8988T (cell line): ENCODE results near the gene TRUB1.
"Not testable (repeated sequence)": the region's sequence is repeated elsewhere in the genome, so short reads cannot be mapped to it uniquely, and the experiment has no call there.

Experiments used
- DNase-seq: peaks from one replicate; pipeline ENCODE4 v3.0.0; 2011

The TRUB1 gene

DNA sequence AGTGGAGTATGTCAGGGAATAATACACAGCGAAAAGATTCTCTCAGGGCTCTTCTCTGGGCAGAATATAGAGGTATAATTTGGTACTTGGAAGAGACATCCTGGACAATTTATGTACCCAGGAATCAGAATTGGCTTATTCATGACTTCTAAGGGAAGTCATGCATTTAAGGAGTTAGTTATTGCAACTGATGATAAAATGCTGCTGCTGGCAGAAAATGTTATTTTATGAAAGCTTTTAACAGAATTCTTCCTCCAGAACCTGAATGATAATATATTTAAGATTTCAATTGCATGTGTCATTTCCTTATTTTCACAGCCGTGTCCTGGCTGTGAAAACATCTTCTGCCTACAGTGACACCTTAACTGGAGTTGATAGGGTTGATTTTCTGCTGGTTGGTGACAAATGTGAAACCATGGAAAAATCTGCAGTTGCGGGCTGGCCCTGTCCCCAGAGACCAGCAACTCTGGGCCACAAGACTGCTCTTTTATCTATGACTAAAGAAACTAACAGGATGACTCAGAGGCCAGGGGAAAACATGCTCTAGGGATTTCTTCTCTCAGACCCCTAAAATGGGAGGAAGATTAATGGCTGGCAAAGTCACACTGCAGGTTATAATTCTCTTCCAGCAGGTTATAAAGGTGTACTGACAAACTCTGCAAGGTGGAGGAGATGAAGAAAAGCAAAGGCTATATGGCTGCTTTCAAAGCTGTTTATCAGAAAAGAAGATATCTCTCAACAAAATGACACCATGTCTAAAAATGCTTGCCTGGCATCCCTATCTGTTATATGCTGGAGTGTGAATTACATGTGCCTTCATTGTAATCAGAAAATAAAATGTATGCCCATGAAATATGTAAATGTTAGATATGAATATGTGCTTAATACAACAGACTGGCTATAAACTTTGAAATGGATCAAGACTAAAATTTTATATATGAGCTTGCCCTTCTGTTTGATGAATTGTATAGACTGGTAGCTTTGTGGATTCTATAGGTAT, 12.1 kb upstream of the TRUB1 start:
- DNase-seq = no peak

DNA sequence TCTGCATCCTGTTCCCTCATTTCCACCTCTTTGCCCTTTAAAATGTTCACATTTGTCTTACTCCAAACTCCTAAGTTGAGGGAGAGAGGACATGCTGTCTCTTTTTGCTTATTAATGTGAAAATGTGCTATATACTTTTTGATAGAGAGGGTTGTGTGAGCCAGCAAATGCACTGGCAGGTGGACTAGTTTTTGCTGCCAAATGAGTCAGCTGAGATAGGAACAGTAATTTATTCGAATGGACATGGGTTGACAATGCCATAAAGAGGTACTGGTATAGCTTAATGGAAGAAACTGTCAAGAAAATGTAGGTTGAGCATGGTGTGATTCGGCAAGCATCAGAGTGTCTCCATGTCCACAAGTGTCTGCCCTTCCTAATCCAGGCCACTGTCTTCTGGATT, 9.2 kb upstream of the TRUB1 start:
- DNase-seq = no peak

DNA sequence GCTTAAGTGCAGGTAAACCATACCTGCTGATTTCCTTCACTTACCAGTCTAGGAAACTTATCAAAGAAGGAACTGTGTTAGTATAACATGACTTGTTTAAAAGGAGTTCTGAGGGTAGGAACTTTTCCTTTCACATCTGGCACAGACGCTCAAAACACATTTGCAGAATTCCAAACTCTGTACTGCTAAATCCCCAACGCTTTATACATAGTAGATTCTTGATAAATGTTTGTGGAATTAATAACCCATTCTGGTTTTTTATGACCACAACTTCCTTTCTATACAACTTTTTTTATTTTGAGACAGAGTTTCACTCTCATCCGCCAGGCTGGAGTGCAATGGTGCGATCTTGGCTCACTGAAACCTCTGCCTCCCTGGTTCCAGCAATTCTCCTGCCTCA, 7.7 kb upstream of the TRUB1 start:
- no peak for DNase-seq

DNA sequence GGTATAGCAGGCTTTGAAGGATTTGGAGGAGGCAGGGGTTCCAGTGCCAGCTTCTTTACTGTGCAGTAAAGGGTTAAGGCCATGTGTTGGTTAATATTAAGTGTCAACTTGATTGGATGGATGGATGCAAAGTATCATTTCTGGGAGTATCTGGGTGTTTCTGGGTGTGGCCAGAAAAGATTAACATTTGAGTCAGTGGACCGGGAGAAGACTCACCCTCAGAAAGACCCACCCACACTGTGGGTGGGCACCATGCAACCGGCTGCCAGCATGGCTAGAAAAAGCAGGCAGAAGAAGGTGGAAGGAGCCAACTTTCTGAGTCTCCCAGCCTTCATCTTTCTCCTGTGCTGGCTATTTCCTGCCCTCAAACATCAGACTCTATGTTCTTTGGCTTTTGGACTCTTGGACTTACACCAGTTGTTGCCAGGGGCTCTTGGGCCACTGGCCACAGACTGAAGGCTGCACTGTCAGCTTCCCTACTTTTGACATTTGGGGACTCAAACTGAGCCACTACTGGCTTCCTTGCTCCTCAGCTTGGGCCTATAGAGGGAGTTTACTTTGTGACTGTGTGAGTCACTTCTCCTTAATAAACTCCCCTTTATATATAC, 6.8 kb upstream of the TRUB1 start:
- DNase-seq = no peak

DNA sequence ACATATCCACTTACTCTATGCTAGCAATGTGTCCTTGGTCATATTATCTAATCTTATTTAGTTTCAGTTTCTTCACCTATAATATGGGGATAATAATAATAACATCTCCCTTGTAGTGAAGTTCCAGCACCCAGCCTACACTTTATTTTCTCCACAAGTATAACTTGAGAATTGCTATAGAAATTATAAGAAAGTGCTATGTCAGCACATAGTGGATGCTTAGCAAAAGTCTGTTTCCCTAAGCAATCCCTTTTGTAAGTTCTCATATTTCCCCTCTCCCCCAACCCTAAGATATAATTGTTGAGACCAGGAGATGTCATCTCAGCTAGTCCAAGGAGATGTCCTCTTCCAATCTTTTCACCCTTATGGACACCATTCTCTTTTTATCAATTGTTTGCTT, 5.8 kb upstream of the TRUB1 start:
- no peak for DNase-seq

DNA sequence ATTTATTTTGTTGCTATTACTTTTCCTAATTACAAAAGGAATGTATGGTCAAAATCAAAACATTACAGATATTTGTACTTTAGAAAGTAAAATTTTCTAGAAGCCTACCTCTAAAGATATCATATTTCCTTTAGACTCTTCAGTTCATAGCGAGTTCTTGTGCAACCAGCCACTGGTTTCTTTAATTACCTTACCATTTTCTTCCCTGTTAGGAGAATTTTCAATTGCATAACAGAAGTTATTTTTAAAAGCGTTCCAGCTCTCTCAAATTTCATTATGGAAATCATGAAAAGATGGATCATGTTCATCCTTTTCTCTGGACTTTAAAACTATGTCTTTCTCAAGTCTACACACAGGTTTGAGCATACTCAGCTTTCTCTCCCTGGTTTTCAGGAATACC, 5.0 kb upstream of the TRUB1 start:
- DNase-seq = no peak

DNA sequence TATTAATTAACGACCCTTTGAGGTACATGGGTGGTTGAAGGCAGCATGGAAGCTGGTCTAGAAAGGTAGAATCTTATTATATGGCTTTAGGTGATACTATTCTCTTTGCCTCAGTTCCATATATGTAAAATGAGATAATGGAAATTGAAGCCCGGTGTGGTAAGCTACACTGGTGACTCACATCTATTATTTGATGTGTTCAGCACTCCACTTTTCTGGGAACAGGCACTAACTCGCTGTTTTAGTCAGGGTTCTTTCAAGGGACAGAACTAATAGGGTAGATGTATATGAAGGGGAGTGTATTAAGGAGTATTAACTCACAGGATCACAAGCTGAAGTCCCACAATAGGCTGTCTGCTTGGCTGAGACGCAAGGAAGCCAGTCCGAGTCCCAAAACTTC, 4.4 kb upstream of the TRUB1 start:
- no peak for DNase-seq

DNA sequence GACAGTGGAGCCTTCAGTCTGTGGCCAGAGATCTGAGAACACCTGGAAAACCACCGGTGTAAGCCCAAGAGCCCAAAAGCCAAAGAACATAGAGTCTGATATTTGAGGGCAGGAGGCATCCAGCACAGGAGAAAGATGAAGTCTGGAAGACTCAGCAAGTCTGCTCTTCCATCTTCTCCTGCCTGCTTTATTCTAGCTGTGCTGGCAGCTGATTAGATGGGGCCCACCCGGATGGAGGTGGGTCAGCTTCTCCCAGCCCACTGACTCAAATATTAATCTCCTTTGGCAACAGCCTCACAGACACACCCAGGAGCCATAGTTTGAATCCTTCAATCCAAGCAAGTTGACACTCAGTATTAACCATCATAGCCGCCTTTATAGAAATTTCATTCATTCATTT, 4.0 kb upstream of the TRUB1 start:
- not testable (repeated sequence) for DNase-seq

DNA sequence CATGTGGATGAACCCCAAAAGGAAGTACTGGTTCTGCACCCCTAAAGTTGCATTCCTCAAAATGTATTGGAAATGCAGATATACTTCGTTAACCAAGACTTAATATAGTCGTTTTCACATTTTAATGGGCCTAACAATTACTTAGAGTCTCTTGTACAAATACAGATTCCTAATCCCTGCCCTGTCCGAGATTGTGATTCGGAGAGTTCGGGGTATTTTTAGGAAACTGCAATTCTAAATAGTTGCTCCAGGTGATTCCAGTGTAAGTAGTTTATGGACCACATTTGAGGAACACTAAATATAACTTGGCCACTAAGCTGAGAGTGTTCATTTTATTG, 830 bp downstream of the TRUB1 start:
- no peak for DNase-seq

DNA sequence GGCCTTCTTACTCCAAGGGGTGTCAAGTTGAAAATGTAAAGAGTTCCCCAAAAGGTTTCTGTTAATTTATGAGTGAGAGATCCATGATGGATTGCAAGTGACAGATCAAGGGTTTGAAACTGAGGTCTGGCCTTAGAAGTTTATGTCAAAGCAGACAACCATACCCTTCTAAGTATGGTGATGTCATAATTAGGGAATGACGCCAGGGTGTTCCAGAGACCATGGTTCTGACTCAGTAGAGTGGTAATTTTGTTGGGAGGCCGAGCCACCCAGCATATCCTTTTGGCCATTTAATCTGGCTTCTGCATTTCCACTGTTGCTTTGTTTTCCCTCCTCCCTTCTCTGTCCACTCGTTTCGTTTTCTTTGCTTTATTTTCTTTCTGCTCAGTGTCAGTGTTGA, 2.7 kb downstream of the TRUB1 start:
- no peak for DNase-seq

DNA sequence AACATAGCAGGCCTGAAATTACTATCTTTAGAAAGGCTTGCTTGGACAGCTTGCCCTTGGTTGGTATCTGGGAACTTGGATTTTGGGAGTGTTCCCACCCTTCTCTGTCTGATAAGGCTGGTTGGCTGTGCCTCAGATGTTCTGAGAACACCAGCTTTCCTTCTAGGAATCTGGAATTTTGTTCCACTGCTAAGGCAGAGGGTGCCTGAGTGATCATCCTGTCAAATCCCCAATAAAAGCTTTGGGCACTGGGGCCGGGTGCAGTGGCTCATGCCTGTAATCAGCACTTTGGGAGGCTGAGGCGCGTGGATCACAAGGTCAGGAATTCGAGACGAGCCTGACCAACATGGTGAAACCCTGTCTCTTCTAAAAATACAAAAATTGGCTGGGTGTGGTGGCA, 5.0 kb downstream of the TRUB1 start:
- no peak for DNase-seq

DNA sequence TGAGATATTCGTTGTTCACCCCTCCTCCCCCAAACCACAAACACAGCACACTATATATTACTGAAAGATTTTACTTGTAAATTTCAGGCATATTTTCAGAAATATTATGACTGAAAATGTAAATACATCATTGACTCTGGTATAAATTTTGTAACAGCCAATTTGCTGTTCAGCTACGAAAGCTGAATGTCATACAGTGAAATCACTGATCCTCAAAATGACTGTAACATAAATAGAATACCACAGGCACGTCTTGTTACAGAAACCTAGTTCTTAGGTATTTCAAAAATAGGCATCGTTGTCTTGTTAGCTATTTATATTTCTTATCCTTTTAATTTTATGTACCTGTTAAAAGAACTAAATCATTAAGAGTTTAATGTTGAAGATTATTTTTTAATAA, 15.1 kb downstream of the TRUB1 start:
- DNase-seq = no peak

DNA sequence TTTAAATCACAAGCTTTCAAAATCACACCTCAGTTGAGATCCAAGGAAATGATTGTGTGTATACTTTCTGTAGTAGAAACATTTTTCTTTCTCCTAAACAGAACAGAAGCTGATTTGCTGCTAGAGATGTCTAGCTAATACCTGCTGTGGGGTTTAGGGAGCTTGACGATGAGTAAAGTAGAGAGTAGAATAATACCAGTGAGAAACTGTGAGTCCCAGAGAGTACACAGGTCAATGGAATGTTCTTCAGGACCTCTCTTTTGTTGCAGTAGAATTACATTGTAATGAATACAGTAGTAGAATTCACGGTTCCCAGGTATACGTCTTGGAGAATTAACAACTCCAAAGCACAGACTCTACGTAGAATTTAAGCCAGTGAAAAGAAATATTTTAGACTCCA, 18.0 kb downstream of the TRUB1 start:
- no peak for DNase-seq

DNA sequence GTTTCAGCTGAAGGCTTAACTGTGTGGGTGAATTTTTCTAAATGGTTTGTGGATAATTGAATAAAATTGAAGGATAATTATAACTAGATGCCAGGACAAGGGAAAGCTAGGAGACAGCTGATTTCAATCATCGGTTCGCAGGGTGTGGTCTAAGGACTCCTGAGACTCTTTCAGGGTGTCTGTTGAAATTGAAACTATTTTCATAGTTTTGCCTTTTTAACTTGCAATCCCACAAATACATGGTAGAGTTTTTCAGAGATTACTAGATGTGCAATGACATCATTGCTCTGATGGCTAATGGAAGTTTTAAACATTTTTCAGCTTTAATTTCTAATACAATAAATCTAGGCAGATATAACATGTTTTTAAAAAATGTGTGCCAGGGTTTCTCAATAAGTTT, 18.5 kb downstream of the TRUB1 start:
- no peak for DNase-seq

DNA sequence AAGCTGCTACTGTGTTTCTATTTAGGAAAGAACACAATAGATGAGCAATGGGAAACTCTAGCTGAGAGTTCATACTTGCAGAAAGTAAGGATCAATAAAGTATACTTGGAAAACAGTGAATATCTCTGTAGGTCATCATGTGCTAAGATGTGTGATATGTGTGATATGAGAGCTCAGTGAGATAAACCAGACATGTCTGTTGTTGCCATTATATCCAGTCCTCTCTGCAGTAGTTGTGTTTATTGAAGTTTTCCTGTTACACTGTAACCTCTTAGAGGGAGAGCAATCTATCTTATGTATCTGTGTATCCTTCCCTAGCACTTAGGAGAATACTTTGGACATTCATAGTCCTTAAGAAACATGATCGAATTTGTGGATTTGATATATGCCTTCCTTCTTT, 19.1 kb downstream of the TRUB1 start:
- no peak for DNase-seq

DNA sequence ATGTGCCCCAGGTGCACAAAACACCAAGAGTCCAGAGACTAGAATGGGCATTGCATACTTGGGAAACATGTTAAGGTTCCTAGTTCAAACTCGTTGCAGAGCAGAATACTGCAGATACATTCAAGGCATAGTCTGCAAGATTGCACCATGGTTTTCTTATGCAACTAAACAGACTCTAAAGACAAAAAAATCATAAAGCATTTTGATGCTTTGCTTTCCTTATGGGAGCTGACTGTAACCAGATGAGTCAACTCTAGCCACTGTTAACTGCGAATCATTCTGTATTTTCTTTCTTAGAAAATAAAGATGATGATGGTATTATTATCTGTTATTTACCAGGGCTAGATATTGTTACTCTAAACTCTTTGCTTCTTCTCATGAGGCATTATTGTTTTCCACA, 19.7 kb downstream of the TRUB1 start:
- DNase-seq = no peak

DNA sequence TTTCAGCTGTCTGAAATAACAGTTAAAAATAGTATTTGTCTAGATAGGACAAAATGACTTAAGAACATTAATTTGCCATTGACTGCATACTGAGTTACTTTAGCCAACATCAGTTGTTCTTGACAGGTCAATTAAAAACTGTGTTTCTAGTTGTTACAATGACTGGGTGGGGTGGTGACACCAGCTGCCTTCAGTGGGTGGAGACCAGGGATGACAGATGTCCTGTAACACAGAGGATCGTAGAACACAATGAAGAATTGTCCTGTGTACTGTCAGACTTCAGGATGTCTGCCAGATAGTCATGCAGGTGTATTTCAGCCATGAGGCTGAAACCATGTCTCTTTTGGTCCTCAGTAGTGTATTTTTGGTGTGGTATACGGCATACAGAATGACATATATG, 24.4 kb downstream of the TRUB1 start:
- no peak for DNase-seq

DNA sequence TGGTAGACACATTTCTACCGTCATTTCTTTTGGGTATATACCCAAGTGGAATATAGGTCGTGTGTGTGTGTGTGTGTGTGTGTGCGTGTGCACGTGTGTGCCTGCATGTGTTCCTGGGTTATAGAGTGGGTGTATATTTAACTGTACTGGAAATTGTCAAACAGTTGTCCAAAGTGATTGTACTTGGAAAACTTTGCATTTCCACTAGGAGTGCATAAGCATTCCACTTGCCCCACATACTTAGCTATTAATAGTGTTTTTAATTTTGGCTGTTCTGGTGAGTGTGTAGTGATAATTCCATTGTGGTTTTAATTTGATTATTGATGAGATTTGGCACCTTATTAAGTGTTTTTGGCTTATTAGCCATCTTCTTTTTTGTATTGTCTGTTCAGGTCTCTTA, 25.9 kb downstream of the TRUB1 start:
- DNase-seq = no peak

DNA sequence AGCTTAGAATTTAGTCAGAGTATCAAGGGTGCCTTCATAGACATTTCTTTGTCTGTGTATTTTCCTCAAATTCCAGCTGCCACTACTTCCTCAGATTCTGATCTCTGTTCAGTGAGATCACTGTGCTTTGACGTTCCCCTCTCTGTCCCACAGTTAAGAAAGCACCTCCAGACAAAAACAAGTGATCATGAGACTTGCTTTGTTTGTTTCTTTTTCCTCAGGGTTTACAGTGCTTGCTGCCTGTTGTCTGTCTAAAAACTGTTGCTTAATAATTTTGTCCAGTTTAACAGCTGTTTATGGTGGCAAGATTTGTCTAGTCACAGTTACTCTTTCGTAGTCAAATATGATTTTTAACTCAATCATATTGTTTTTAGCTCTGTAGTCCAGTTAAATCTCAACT, 29.1 kb downstream of the TRUB1 start:
- DNase-seq = no peak

DNA sequence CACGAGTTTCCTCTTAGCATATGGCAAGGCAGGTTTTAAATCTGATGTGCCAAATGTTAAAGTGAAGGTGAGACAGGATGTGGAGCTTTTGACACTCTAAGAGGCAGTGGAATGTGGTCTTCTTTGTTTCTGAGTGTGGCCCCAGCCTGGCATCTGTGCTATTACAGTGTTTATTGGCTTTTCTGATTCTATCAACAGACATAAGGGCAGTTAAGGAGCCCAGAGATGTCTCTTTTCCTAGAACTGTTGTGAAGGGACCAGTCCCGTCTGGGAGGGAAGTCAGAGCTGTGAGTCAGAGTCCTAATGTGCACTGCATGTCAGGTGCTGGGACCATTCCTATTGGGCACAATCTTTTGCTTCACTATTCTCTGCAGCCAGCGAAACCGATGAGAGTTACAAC, 32.5 kb downstream of the TRUB1 start:
- DNase-seq = no peak

DNA sequence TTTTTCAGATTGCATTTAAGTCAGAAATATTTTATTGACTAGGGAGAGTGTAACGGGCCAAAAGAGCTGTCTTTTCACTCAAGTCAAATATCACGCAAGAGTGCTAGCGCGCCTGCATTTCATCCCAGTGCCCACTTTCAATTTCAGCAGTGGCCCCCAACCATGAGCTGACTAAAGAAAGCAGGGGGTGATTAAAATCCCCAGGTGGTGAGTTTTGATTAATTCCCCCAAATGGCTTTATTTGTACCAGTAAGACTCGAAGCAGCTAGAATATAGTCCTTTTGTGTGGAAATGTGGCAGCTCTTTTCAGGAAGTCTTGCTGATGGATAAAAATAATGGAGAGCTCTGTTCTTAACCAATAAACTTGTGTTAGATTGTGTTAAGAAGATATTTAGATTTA, 35.3 kb downstream of the TRUB1 start:
- DNase-seq = no peak

DNA sequence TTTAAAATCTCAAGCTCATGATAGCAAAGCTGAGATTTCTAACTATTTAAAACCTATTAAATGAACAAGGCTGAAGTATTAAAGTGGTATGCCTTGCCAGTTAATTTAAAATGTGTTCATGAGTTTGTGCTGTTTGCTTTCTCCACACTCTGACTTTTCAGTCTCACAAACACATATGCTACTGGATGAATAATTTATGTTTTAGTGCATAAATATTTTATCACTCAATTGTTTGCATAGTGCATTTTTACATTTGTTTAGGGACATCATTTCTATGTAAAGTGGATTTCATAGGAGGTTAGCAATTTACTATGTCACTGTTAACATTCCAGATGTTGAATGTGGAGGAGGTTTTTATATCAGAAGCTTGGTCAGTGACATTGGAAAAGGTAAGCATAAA, 36.0 kb downstream of the TRUB1 start:
- no peak for DNase-seq

DNA sequence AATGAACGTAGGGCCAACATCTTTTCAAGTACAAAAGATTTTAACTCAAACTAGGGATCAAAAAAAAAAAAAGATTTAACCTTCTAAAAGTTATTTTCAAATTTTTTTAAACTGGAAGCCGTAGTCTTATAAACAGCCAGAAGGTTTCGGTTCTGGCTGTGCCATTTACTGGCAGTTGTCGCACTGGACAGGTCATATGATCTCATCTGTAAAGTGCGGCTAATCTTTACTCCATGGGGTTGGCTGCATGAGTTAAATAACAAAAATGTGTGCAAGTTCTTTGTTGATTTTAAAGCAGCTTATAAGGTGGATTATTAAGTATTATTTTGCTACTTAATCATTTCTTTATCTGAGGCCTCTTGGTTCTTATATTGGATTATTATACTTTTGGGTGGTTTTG, 36.6 kb downstream of the TRUB1 start:
- no peak for DNase-seq

DNA sequence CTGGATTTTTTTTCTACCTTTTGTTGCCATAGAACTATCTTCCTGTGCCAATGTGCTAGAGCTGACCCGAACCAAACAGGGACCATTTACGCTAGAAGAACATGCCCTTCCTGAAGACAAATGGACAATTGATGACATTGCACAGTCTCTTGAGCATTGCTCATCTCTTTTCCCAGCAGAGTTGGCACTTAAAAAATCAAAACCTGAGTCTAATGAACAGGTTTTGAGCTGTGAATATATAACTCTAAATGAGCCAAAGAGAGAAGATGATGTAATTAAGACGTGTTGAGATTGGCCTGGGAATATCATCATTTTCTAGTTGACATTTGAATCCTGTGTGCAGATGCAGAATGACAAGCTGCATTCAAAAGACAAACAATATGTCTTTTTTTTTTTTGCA, 37.1 kb downstream of the TRUB1 start:
- no peak for DNase-seq

DNA sequence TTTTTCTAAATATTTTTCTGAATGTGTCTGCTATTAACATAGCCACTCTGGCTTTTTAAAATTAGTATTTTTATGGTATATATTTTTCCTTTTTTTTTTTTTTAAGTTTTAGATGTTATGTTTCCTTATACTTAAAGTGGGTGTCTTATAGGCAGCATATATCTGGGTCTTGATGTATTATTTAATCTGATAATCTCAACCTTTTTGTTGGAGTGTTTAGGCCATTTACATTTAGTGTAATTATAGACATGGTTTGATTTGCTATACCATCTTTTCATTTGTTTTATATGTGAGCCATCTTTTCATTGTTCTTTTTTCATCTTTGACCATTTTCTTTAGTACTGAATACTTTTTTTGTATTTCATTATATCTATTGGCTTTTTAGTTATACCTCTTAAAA, 45.0 kb downstream of the TRUB1 start:
- DNase-seq = no peak
